HL-60 (cell line): ENCODE results near the gene OLFM4.

ENCODE experiments used
- DNase-seq, 2 experiments: peaks; one replicate each; pipeline ENCODE4 v3.0.0-alpha.2; 2010 to 2020; ENCODE audit warnings: low read depth in 1 of 2, low spot score in 1 of 2
- H3K27ac ChIP-seq: fragments of 250-450 bp; sonication (Bioruptor Pico); replicated peaks from 2 replicates; pipeline ENCODE4 v1.5.1; 2020; ENCODE audit warnings: mild to moderate bottlenecking, moderate library complexity
- H3K27me3 ChIP-seq: fragments of 250-450 bp; sonication (Bioruptor Pico); 2 replicates; pipeline ENCODE4 v1.5.1; 2021; ENCODE audit warnings: mild to moderate bottlenecking, moderate library complexity; ENCODE audit not compliant: insufficient read depth, poor library complexity, severe bottlenecking
- H3K4me3 ChIP-seq: replicated peaks from 2 replicates; pipeline ENCODE4 v1.5.1; 2011; ENCODE audit warnings: mild to moderate bottlenecking, control low read depth, low read length; ENCODE audit not compliant: insufficient read depth
- GABPA ChIP-seq: IDR thresholded peaks from 2 replicates; pipeline ENCODE4 v1.6.1; 2012; ENCODE audit warnings: low read depth
- POLR2AphosphoS5 ChIP-seq: IDR thresholded peaks from 2 replicates; pipeline ENCODE4 v1.6.1; 2012; ENCODE audit warnings: low read depth
- SPI1 ChIP-seq: IDR thresholded peaks from 2 replicates; pipeline ENCODE4 v1.6.1; 2012; ENCODE audit warnings: low read depth, mild to moderate bottlenecking, borderline replicate concordance
- TF ChIP-seq, protein P1 (sequence below): IDR thresholded peaks from 2 replicates; pipeline ENCODE4 v1.6.1; 2012; ENCODE audit warnings: low read depth; ENCODE audit not compliant: insufficient replicate concordance
- TF ChIP-seq, protein P2 (sequence below): IDR thresholded peaks from one replicate; pipeline ENCODE4 v1.5.1; 2011; ENCODE audit warnings: low read length, control low read depth, inconsistent platforms; ENCODE audit not compliant: insufficient read depth

OLFM4 gene

DNA sequence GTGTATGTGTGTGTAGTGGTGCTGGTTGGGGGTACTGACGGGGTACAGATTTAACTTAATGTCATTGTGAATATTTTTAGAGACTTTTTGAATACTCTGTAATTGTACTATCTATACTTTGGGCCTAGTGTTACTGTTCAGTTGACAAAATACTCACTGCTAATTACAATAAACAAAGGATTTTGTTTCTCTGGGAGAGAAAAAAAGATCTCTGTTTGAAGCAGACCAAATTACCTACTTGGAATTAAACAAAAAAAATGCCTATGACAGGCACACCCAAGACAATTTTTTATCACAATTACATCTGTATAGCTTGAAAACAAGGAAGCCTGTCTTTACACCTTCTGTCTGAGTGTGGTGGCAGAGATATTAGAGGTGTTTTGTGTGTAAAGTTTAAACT lies 45.1 kb downstream of the OLFM4 start:
- H3K27ac ChIP-seq = no peak overlapping the region
- no peak for DNase-seq
- TF ChIP-seq GABPA (no peak), SPI1 (no peak), POLR2AphosphoS5 (no peak)
- TF ChIP-seq, protein P1, sequence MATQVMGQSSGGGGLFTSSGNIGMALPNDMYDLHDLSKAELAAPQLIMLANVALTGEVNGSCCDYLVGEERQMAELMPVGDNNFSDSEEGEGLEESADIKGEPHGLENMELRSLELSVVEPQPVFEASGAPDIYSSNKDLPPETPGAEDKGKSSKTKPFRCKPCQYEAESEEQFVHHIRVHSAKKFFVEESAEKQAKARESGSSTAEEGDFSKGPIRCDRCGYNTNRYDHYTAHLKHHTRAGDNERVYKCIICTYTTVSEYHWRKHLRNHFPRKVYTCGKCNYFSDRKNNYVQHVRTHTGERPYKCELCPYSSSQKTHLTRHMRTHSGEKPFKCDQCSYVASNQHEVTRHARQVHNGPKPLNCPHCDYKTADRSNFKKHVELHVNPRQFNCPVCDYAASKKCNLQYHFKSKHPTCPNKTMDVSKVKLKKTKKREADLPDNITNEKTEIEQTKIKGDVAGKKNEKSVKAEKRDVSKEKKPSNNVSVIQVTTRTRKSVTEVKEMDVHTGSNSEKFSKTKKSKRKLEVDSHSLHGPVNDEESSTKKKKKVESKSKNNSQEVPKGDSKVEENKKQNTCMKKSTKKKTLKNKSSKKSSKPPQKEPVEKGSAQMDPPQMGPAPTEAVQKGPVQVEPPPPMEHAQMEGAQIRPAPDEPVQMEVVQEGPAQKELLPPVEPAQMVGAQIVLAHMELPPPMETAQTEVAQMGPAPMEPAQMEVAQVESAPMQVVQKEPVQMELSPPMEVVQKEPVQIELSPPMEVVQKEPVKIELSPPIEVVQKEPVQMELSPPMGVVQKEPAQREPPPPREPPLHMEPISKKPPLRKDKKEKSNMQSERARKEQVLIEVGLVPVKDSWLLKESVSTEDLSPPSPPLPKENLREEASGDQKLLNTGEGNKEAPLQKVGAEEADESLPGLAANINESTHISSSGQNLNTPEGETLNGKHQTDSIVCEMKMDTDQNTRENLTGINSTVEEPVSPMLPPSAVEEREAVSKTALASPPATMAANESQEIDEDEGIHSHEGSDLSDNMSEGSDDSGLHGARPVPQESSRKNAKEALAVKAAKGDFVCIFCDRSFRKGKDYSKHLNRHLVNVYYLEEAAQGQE = no peak
- TF ChIP-seq, protein P2, sequence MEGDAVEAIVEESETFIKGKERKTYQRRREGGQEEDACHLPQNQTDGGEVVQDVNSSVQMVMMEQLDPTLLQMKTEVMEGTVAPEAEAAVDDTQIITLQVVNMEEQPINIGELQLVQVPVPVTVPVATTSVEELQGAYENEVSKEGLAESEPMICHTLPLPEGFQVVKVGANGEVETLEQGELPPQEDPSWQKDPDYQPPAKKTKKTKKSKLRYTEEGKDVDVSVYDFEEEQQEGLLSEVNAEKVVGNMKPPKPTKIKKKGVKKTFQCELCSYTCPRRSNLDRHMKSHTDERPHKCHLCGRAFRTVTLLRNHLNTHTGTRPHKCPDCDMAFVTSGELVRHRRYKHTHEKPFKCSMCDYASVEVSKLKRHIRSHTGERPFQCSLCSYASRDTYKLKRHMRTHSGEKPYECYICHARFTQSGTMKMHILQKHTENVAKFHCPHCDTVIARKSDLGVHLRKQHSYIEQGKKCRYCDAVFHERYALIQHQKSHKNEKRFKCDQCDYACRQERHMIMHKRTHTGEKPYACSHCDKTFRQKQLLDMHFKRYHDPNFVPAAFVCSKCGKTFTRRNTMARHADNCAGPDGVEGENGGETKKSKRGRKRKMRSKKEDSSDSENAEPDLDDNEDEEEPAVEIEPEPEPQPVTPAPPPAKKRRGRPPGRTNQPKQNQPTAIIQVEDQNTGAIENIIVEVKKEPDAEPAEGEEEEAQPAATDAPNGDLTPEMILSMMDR = no peak

DNA sequence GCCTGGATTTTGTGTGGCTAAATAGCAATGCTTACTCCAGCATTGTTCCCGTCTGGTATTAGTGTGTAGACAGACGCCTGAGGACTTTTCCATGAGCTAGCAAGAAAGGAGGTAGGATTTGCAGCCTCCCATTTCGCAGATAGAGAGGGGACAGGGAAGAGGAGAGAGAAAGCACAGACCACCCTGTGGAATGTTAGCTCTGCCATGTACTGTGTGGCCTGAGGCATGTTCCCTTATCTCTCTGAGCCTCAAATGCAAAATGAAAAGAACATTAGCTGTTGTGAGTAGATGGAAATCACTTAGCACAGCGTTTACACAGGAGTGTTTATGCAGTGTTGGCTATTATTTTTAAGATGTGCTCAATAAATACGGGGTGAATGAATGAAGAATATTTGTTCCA lies 45.5 kb downstream of the OLFM4 start:
- Histone ChIP-seq H3K27ac (no peak overlapping the region), H3K27me3 (peaks cover 2% of the 10 kb centered on the region), H3K4me3 (no peak overlapping the region)
- DNase-seq = no peak
- TF ChIP-seq POLR2AphosphoS5 = no peak
- TF ChIP-seq, protein P1 = no peak
- TF ChIP-seq, protein P2 = no peak
- TF ChIP-seq GABPA = no peak
- no peak for TF ChIP-seq SPI1

More for the DNA sequence above, 45.1 kb downstream of the OLFM4 start:
- peaks cover 2% of the 10 kb centered on the region for H3K27me3 ChIP-seq
- H3K4me3 ChIP-seq = no peak overlapping the region

DNA sequence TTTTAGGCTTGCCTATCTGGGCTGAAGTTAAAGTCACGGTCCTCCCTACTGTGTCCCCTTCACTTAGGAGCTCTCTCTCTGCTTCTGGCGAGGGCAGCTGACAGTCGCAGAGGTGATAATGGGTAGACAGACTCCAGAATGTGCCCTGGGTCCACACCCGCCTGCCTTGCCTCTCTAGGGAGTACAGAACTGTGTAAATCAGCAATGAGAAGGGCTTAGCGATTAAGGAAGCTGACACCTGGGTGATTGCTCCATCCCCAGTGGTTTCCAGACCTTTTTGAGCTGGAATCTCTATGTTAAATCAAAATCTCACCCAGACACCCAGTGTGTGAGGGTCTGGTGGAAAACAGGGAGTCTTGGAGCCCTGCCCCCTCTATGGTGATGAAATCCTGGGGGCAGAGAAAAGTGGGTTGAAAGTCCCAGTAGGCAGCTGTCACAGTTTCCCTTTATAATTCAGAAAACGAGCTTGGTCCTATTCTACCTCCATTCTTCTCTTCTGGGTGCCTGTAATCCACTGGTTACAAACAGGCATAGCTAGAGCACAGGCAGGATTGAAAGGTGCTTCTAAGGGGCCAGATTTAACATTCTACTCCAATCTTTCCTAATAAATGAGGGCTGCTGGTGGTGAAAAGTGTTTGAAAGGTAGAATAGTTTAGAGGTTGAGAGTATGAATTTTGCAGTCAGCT lies 46.9 kb downstream of the OLFM4 start:
- no peak overlapping the region for H3K27ac ChIP-seq
- no peak overlapping the region for H3K4me3 ChIP-seq
- TF ChIP-seq, protein P1 = no peak
- TF ChIP-seq GABPA = no peak
- TF ChIP-seq POLR2AphosphoS5 = no peak
- TF ChIP-seq, protein P2 = no peak
- TF ChIP-seq SPI1 = no peak
- H3K27me3 ChIP-seq = no peaks in the 10 kb centered on the region
- DNase-seq = no peak
